ENCODE data around the gene HOXA5.

Gene HOXA5

DNA sequence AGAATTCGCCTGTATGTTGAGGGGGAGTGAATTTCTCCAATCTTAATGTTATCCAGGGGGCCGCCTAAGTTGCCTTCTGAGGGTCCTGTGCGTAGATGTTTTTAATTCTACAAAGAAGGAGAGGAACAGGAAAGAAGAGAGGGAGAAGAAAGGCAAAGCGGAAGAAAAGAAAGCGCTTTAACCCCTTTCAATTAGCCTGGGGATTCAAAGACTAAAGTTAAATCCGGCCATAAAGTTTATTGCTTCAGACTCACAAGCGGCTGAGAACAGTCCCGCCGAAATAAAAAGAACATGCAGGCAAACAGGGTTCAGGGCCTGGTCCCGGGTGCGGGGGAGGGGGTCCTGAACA lies 4.5 kb downstream of the HOXA5 start:
- no peaks in the 10 kb centered on the region for H3K9me3 Mint-ChIP-seq

DNA sequence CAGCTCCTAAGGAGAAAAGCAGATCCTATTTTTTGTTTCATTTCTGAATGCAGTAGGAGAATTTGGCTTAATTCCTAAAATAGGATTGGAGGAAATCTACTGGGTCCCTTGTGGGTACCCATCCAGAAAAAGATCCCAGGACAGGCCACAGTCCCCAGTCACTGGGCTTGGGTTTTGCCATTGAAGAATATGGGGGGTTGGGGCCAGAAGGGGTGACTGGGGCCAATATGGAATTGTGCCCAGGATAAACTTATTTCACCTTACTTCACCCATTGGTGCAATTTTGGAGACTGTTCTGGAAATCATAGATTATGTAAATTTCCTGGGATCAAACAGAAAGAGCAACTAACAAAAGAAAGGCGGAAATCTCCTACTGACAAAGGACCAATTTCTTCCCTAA lies 5.0 kb downstream of the HOXA5 start:
- peak overlapping the region; percentile 88 to 98 (median 95) for H3K4me3 Mint-ChIP-seq

More for the DNA sequence above, 4.5 kb downstream of the HOXA5 start:
- peak overlapping the region; percentile 89 to 100 (median 99) for H3K27ac Mint-ChIP-seq
- H3K4me3 Mint-ChIP-seq = peak overlapping the region; percentile 88 to 98 (median 95)
- TF ChIP-seq, protein P1, sequence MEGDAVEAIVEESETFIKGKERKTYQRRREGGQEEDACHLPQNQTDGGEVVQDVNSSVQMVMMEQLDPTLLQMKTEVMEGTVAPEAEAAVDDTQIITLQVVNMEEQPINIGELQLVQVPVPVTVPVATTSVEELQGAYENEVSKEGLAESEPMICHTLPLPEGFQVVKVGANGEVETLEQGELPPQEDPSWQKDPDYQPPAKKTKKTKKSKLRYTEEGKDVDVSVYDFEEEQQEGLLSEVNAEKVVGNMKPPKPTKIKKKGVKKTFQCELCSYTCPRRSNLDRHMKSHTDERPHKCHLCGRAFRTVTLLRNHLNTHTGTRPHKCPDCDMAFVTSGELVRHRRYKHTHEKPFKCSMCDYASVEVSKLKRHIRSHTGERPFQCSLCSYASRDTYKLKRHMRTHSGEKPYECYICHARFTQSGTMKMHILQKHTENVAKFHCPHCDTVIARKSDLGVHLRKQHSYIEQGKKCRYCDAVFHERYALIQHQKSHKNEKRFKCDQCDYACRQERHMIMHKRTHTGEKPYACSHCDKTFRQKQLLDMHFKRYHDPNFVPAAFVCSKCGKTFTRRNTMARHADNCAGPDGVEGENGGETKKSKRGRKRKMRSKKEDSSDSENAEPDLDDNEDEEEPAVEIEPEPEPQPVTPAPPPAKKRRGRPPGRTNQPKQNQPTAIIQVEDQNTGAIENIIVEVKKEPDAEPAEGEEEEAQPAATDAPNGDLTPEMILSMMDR (IDR thresholded peaks at IDR 0.05; ENCODE audit: unreplicated experiment in 3 of 3) = no peak
- H3K4me1 Mint-ChIP-seq = peaks cover 86% of the 10 kb centered on the region
- H3K27me3 Mint-ChIP-seq (ENCODE audit: low read depth) = peaks cover 10% of the 10 kb centered on the region
- peaks cover 68% of the 10 kb centered on the region for H3K36me3 Mint-ChIP-seq (ENCODE audit: low read depth)

DNA sequence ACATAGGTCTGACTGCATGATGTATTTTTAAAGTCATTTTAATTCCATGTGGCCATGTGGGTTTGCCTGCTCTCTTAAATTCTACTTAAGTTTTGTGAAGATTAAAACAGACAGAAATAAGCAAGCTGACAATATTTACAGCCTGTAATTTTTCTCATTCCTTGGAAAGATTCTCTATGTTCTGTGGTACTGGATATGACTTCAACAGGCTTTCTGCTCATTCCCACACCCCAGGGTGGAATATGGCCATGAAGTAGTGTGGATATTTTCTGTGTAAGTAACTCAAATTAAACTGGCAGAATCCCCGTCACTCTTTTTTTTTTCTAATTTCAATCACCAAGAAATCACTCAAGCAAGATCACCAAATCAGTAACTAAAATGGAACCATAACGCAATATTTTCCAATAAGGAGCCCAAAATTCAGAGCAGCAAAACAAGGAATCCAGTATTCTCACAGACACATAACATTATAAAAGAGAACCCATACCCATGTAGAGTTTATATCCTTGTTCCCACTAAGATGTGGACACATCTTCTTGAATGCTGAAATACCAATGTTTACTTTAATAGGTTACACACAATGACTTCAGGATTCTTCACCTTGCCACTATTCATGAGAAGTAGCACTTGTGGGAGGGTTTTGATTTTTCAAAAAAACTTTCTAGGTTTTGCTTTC lies 5.7 kb downstream of the HOXA5 start:
- Mint-ChIP-seq H3K4me3 (peak overlapping the region; percentile 88 to 98 (median 95)), H3K36me3 (ENCODE audit: low read depth) (peaks cover 66% of the 10 kb centered on the region), H3K4me1 (peaks cover 91% of the 10 kb centered on the region), H3K27me3 (ENCODE audit: low read depth) (peaks cover 9% of the 10 kb centered on the region), H3K9me3 (no peaks in the 10 kb centered on the region), H3K27ac (peak overlapping the region; percentile 89 to 100 (median 99))
- TF ChIP-seq, protein P1 (IDR thresholded peaks at IDR 0.05; ENCODE audit: unreplicated experiment in 3 of 3) = no peak

More for the DNA sequence above, 5.0 kb downstream of the HOXA5 start:
- Mint-ChIP-seq H3K27me3 (ENCODE audit: low read depth) (peaks cover 10% of the 10 kb centered on the region), H3K36me3 (ENCODE audit: low read depth) (peaks cover 67% of the 10 kb centered on the region), H3K4me1 (peaks cover 86% of the 10 kb centered on the region), H3K9me3 (no peaks in the 10 kb centered on the region), H3K27ac (peak overlapping the region; percentile 89 to 100 (median 99))
- TF ChIP-seq, protein P1 (IDR thresholded peaks at IDR 0.05; ENCODE audit: unreplicated experiment in 3 of 3) = no peak

DNA sequence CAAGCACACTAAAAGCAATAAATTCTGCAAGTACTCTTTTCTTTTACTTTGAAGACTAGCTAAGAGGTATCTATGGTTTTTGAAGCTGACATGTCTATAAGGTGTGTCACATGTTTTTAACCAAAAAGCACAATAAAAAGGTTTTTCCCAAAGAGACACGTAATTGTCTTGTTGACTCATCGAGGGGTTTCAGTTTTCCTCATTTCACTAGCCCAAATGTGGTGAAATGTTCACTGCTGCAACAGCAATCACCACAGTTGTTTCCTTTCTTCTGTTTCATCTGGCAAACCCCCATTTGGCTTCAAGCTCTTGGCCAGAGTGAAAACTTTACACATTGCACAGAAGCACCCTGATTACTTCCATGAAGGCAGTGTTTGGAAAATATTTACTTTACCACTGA lies 9.1 kb downstream of the HOXA5 start:
- TF ChIP-seq, protein P1 (IDR thresholded peaks at IDR 0.05; ENCODE audit: unreplicated experiment in 3 of 3) = no peak
- Mint-ChIP-seq H3K4me3 (peak overlapping the region; percentile 70 to 95 (median 77)), H3K36me3 (ENCODE audit: low read depth) (peaks cover 36% of the 10 kb centered on the region), H3K27ac (peak overlapping the region; percentile 89 to 99 (median 92)), H3K4me1 (peaks cover 82% of the 10 kb centered on the region), H3K27me3 (ENCODE audit: low read depth) (no peaks in the 10 kb centered on the region), H3K9me3 (no peaks in the 10 kb centered on the region)

DNA sequence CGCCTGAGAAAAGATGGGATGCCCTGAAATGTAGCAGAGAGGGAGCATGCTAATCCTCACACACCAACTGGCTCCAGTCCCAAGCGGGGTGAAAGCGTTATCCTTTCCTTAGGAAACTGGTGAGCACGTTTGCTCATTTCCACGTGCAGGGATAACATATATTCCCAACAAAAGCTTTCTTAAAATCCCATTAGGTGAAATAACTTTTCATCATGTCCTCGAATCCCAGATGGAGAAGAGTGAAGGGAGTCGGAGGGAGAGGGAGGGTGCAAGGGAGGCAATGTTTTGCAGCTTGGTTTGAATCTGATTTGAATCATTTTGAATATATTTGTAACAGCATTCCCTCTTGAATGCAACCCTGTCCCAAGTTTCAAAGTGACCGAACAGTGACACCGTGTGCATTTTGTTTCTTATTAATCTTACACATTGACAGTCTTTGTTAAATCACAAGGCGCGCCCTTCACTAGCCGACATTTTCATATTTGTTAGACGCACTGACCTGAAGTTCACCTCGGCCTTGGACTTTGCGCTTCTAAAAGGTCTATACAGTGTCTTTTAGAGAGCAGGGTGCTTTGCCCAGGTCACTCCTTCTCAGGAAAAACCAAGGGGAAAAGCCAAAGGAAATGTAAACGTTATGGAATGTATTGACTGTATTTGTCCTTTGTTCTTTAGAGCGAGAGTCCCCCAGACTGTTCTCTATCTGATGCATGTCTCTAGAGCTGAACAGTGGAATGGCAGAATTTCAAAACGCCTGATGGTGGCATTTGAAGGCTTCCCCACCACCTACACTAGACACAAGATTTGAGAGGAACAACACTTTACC lies 9.9 kb downstream of the HOXA5 start:
- peaks cover 3% of the 10 kb centered on the region for H3K27me3 Mint-ChIP-seq (ENCODE audit: low read depth)
- H3K4me3 Mint-ChIP-seq = peak overlapping the region; percentile 70 to 95 (median 77)
- TF ChIP-seq, protein P1 (IDR thresholded peaks at IDR 0.05; ENCODE audit: unreplicated experiment in 3 of 3) = no peak
- H3K4me1 Mint-ChIP-seq = peaks cover 84% of the 10 kb centered on the region
- peaks cover 36% of the 10 kb centered on the region for H3K36me3 Mint-ChIP-seq (ENCODE audit: low read depth)
- H3K9me3 Mint-ChIP-seq = no peaks in the 10 kb centered on the region
- peak overlapping the region; percentile 89 to 99 (median 92) for H3K27ac Mint-ChIP-seq

Measured in nephron (organoid).